ENCODE data around the gene PLXDC2. TPM values are rescaled to one million over a fixed set of nuclear protein-coding genes. Genes with fewer than 3 reads are reported as not detected.

The PLXDC2 gene
- total RNA-seq, 3 donors from 2014 or later = 63.9 to 125 (median 101) TPM

GRCh38 chr10:19876570-19876969 lies 60.3 kb downstream of the PLXDC2 start:
- DNase-seq (ENCODE audit: low spot score in 2 of 2) = no peak
- intact Hi-C loops (cut with DNase I; ENCODE audit: low total_unique reads) = no loop called here
- Histone ChIP-seq H3K27me3 (no peaks in the 10 kb centered on the region), H3K4me1 (no peaks in the 10 kb centered on the region), H3K36me3 (no peaks in the 10 kb centered on the region), H3K9me3 (no peaks in the 10 kb centered on the region), H3K27ac (no peak overlapping the region), H3K4me3 (no peak overlapping the region)
- TF ChIP-seq POLR2AphosphoS5 (IDR thresholded peaks at IDR 0.05) (no peak), CTCF (IDR thresholded peaks at IDR 0.05) (no peak), POLR2A (IDR thresholded peaks at IDR 0.05) (no peak)

- H3K36me3 ChIP-seq = no peaks in the 10 kb centered on the region
- no peaks in the 10 kb centered on the region for H3K9me3 ChIP-seq
- no peaks in the 10 kb centered on the region for H3K27me3 ChIP-seq
- H3K4me3 ChIP-seq = no peak overlapping the region
- DNase-seq (ENCODE audit: low spot score in 2 of 2) = no peak
- intact Hi-C loops (cut with DNase I; ENCODE audit: low total_unique reads) = no loop called here
- H3K27ac ChIP-seq = no peak overlapping the region
- no peaks in the 10 kb centered on the region for H3K4me1 ChIP-seq
- TF ChIP-seq POLR2AphosphoS5 (IDR thresholded peaks at IDR 0.05) (no peak), CTCF (IDR thresholded peaks at IDR 0.05) (no peak), POLR2A (IDR thresholded peaks at IDR 0.05) (no peak)
Observed at GRCh38 chr10:19877466-19878255, 61.4 kb downstream of the PLXDC2 start.

DNA sequence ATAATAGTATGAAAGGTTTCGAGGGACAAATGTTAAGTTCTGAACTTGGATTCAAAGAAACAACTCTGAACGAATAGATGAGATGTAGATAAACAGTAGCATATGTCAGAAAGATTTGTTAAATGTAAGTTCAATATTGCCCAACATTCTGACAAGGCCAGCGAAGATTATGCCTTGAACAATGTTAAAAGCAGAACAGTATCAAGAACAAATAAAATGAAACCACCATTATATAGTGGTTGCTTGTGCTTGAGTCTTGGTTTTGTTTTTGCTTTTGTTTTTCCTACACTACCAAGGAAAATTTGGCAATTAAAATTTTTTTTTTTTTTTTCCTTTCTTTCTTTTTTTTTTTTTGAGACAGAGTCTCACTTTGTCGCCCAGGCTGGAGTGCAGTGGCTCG lies 66.4 kb downstream of the PLXDC2 start:
- H3K4me3 ChIP-seq = no peak overlapping the region
- no peaks in the 10 kb centered on the region for H3K9me3 ChIP-seq
- no peaks in the 10 kb centered on the region for H3K36me3 ChIP-seq
- TF ChIP-seq POLR2A (IDR thresholded peaks at IDR 0.05) = no peak
- no peak for TF ChIP-seq POLR2AphosphoS5 (IDR thresholded peaks at IDR 0.05)
- no peak for TF ChIP-seq CTCF (IDR thresholded peaks at IDR 0.05)
- H3K27ac ChIP-seq = no peak overlapping the region
- H3K27me3 ChIP-seq = no peaks in the 10 kb centered on the region
- intact Hi-C loops (cut with DNase I; ENCODE audit: low total_unique reads) = no loop called here
- no peaks in the 10 kb centered on the region for H3K4me1 ChIP-seq
- DNase-seq (ENCODE audit: low spot score in 2 of 2) = no peak

GRCh38 chr10:19888061-19888660 lies 71.9 kb downstream of the PLXDC2 start:
- Histone ChIP-seq H3K36me3 (no peaks in the 10 kb centered on the region), H3K9me3 (no peaks in the 10 kb centered on the region), H3K4me1 (no peaks in the 10 kb centered on the region), H3K27me3 (no peaks in the 10 kb centered on the region), H3K4me3 (no peak overlapping the region), H3K27ac (peak overlapping the region; percentile 35 to 61)
- intact Hi-C loops (cut with DNase I; ENCODE audit: low total_unique reads) = no loop called here
- no peak for TF ChIP-seq POLR2AphosphoS5 (IDR thresholded peaks at IDR 0.05)
- TF ChIP-seq CTCF (IDR thresholded peaks at IDR 0.05) = no peak
- TF ChIP-seq POLR2A (IDR thresholded peaks at IDR 0.05) = no peak
- DNase-seq (ENCODE audit: low spot score in 2 of 2) = no peak

- Histone ChIP-seq H3K4me1 (no peaks in the 10 kb centered on the region), H3K36me3 (no peaks in the 10 kb centered on the region), H3K27me3 (no peaks in the 10 kb centered on the region), H3K27ac (peak overlapping the region; percentile 23 to 61), H3K9me3 (no peaks in the 10 kb centered on the region), H3K4me3 (no peak overlapping the region)
- intact Hi-C loops (cut with DNase I; ENCODE audit: low total_unique reads) = no loop called here
- TF ChIP-seq POLR2AphosphoS5 (IDR thresholded peaks at IDR 0.05) = no peak
- no peak for TF ChIP-seq POLR2A (IDR thresholded peaks at IDR 0.05)
- no peak for TF ChIP-seq CTCF (IDR thresholded peaks at IDR 0.05)
- DNase-seq (ENCODE audit: low spot score in 2 of 2) = no peak
Observed at GRCh38 chr10:19889256-19889655, 73.0 kb downstream of the PLXDC2 start.
